Mammary epithelial cell (primary cell): ENCODE results near the gene FBLN5.

Experiments used
- CTCF ChIP-seq, 2 donors: IDR thresholded peaks in 1 of 2; conservative IDR thresholded peaks in 1 of 2; 2 replicates each; pipeline ENCODE4 v1.5.1; 2011 to 2012; ENCODE audit warnings: inconsistent platforms in 2 of 2, low read length in 2 of 2, mild to moderate bottlenecking in 2 of 2, control low read depth in 1 of 2, low read depth in 1 of 2; ENCODE audit not compliant: insufficient read depth in 1 of 2; ENCODE audit errors: extremely low read depth in 1 of 2
- EZH2 ChIP-seq: IDR thresholded peaks from 2 replicates; pipeline ENCODE4 v1.6.1; 2012; ENCODE audit warnings: low read length, inconsistent platforms, borderline replicate concordance

GRCh38 chr14:91975763-91976162, 28.3 kb upstream of the FBLN5 start:
- no peak for TF ChIP-seq EZH2
- no peak for TF ChIP-seq CTCF (conservative IDR thresholded peaks at IDR 0.05 in 1 of 2, IDR thresholded peaks at IDR 0.05 in 1 of 2; ENCODE audit: extremely low read depth in 1 of 2, insufficient read depth in 1 of 2, low read depth in 1 of 2, low read length in 2 of 2)
